GM18498 (cell line): ENCODE data around the gene REEP5.

ENCODE experiments used
- ATAC-seq: cut with Tn5 transposase; IDR thresholded peaks from one replicate; pipeline ENCODE4 v1.9.1; 2021; ENCODE audit warnings: mild to moderate bottlenecking, moderate library complexity; ENCODE audit not compliant: unreplicated experiment

The REEP5 gene

GRCh38 chr5:112848116-112848811, 73.8 kb downstream of the REEP5 start:
- peak; percentile 100 for ATAC-seq

DNA sequence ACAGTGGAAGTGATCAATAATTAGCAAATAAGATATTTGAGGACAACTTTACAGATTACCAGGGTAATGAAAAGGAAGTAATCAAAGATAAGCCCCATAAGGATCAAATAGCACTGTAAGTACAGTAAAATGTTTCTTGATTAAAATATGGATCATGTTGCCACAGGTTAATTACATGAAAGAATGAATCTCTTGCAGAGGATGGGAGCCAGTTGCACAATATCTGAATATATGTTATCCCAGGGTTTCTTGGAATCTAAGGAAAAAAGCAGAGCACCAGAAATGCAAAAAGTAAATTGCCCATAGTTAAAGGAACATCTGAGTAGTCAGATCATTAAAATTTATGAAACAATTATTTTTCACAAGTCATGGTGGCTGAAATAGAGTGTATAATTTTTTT, 74.7 kb downstream of the REEP5 start:
- no peak for ATAC-seq

GRCh38 chr5:112846556-112846955, 75.5 kb downstream of the REEP5 start:
- ATAC-seq, result no peak

DNA sequence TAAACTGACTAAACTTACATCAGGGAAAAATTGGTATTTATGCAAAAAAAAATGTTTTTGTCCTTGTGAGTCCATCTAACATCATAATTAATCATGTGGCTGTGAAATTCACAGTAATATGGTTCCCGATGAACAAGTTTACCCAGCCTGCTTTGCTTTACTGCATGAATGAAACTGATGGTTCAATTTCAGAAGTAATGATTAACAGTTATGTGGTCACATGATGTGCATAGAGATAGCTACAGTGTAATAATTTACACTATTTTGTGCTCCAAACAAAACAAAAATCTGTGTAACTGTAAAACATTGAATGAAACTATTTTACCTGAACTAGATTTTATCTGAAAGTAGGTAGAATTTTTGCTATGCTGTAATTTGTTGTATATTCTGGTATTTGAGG, 77.5 kb downstream of the REEP5 start:
- ATAC-seq, result no peak

- ATAC-seq, result no peak
Measured at GRCh38 chr5:112833971-112834370, 88.1 kb downstream of the REEP5 start.

- ATAC-seq, result no peak
Measured at GRCh38 chr5:112830378-112830777, 91.6 kb downstream of the REEP5 start.
